WTC11 (cell line): ENCODE results near the gene SNX25.

Experiments
- CREM ChIP-seq: sonication (generic); formaldehyde crosslinking; IDR thresholded peaks from 2 replicates; pipeline ENCODE4 v1.8.1; 2022; ENCODE audit warnings: mild to moderate bottlenecking, missing genetic modification reagents, moderate library complexity
- CTCF ChIP-seq: fragments of 200-600 bp; IDR thresholded peaks from 2 replicates; pipeline ENCODE4 v1.8.0; 2022; ENCODE audit warnings: antibody characterized with exemption
- E2F5 ChIP-seq: sonication (generic); formaldehyde crosslinking; IDR thresholded peaks from 2 replicates; pipeline ENCODE4 v1.8.1; 2022; ENCODE audit warnings: mild to moderate bottlenecking, moderate library complexity, missing genetic modification reagents
- ESRRA ChIP-seq: sonication (generic); formaldehyde crosslinking; IDR thresholded peaks from 2 replicates; pipeline ENCODE4 v1.8.1; 2022; ENCODE audit warnings: mild to moderate bottlenecking, missing genetic modification reagents, borderline replicate concordance
- FOXP1 ChIP-seq: sonication (generic); formaldehyde crosslinking; IDR thresholded peaks from 2 replicates; pipeline ENCODE4 v1.8.0; 2022; ENCODE audit warnings: missing genetic modification reagents, mild to moderate bottlenecking, moderate library complexity, borderline replicate concordance
- IRF1 ChIP-seq: sonication (generic); formaldehyde crosslinking; IDR thresholded peaks from 2 replicates; pipeline ENCODE4 v1.8.0; 2023; ENCODE audit warnings: missing genetic modification reagents
- MAX ChIP-seq: sonication (generic); formaldehyde crosslinking; IDR thresholded peaks from 2 replicates; pipeline ENCODE4 v1.8.0; 2022; ENCODE audit warnings: mild to moderate bottlenecking, missing genetic modification reagents
- NR2C2 ChIP-seq: sonication (generic); formaldehyde crosslinking; IDR thresholded peaks from 2 replicates; pipeline ENCODE4 v1.8.0; 2022; ENCODE audit warnings: mild to moderate bottlenecking, missing genetic modification reagents
- SMAD4 ChIP-seq: sonication (generic); formaldehyde crosslinking; IDR thresholded peaks from 2 replicates; pipeline ENCODE4 v1.8.0; 2022; ENCODE audit warnings: mild to moderate bottlenecking, missing genetic modification reagents
- ZNF121 ChIP-seq: sonication (generic); formaldehyde crosslinking; IDR thresholded peaks from 2 replicates; pipeline ENCODE4 v1.8.0; 2023; ENCODE audit warnings: missing genetic modification reagents
- ZNF138 ChIP-seq: sonication (generic); formaldehyde crosslinking; conservative IDR thresholded peaks from 2 replicates; pipeline ENCODE4 v1.8.1; 2022; ENCODE audit warnings: mild to moderate bottlenecking, moderate library complexity, missing genetic modification reagents
- ZNF512 ChIP-seq: sonication (generic); formaldehyde crosslinking; IDR thresholded peaks from 2 replicates; pipeline ENCODE4 v1.8.1; 2022; ENCODE audit warnings: missing genetic modification reagents, borderline replicate concordance

- TF ChIP-seq ZNF512 (CRISPR knock-in tag) (no peak), E2F5 (CRISPR knock-in tag) (no peak), SMAD4 (CRISPR knock-in tag) (no peak), ZNF138 (CRISPR knock-in tag) (no peak), ZNF121 (CRISPR knock-in tag) (no peak), MAX (CRISPR knock-in tag) (no peak), ESRRA (CRISPR knock-in tag) (no peak), FOXP1 (CRISPR knock-in tag) (no peak), CTCF (no peak), NR2C2 (no peak), CREM (CRISPR knock-in tag) (no peak), IRF1 (CRISPR knock-in tag) (no peak)
Measured at GRCh38 chr4:185259719-185260118, 50.3 kb downstream of the SNX25 start.
